ENCODE data around the gene HSDL2.

Gene HSDL2

DNA sequence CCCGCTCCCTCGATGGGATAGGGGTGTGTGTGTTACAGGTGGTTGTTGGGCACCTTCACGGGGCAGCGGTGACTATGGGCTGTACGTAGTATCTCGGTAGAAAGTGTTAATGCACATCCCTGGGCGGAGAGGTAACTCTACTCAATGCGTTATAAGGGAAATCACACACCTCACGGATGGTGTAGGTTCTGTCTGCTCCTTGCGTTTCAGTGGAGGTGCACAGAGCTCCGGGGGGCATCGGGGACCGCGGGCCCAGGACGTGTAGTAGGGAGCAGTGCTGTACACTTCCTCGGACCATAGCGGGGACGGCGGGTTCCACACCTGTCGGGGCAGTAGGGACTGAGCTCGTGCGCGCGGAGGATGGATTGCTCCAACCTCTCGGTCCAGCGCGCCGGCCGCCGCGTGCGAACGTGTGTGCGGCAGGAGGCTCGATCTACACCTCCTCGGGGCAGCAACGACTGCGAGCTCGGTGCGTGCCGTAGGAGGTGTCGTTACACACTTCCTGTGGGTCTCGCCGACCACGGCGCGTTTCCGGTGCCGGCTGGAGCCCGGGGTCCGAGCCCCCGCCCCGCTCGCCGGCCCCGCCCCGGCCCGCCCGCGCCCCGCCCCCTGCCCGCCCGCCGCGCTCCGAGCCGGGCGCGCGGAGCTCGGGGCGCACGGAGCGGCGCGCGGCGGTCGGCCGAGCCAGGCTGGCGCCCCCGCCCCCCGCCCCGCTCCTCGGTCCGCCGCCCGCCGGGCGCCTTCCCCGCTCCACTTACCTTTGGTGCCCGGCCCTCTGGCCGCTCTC lies 106.5 kb downstream of the HSDL2 start, which contains the start of gene KIAA1958:
KIAA1958 (plus strand) TSS at position 607 of the 787 bp plus-strand sequence. CDS start 87,254 bp downstream, outside the sequence.
- no peaks in the 10 kb centered on the region for H3K27me3 ChIP-seq
- H3K36me3 ChIP-seq, result no peaks in the 10 kb centered on the region
- H3K4me3 ChIP-seq (ENCODE audit: low read depth in 1 of 2, low read length in 1 of 2), result peak within 1 kb of the TSS; percentile 75 to 78
- H3K9me3 ChIP-seq, result no peaks in the 10 kb centered on the region
- TF ChIP-seq, protein P1, sequence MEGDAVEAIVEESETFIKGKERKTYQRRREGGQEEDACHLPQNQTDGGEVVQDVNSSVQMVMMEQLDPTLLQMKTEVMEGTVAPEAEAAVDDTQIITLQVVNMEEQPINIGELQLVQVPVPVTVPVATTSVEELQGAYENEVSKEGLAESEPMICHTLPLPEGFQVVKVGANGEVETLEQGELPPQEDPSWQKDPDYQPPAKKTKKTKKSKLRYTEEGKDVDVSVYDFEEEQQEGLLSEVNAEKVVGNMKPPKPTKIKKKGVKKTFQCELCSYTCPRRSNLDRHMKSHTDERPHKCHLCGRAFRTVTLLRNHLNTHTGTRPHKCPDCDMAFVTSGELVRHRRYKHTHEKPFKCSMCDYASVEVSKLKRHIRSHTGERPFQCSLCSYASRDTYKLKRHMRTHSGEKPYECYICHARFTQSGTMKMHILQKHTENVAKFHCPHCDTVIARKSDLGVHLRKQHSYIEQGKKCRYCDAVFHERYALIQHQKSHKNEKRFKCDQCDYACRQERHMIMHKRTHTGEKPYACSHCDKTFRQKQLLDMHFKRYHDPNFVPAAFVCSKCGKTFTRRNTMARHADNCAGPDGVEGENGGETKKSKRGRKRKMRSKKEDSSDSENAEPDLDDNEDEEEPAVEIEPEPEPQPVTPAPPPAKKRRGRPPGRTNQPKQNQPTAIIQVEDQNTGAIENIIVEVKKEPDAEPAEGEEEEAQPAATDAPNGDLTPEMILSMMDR (IDR thresholded peaks at IDR 0.05), result no peak
- H3K27ac ChIP-seq, result peak within 1 kb of the TSS; percentile 75
- peaks cover 16 to 19% of the 10 kb centered on the region in 2 experiments for H3K4me1 ChIP-seq (ENCODE audit: control insufficient read depth in 1 of 2, insufficient read depth in 1 of 2, low read depth in 1 of 2, low read length in 1 of 2)

DNA sequence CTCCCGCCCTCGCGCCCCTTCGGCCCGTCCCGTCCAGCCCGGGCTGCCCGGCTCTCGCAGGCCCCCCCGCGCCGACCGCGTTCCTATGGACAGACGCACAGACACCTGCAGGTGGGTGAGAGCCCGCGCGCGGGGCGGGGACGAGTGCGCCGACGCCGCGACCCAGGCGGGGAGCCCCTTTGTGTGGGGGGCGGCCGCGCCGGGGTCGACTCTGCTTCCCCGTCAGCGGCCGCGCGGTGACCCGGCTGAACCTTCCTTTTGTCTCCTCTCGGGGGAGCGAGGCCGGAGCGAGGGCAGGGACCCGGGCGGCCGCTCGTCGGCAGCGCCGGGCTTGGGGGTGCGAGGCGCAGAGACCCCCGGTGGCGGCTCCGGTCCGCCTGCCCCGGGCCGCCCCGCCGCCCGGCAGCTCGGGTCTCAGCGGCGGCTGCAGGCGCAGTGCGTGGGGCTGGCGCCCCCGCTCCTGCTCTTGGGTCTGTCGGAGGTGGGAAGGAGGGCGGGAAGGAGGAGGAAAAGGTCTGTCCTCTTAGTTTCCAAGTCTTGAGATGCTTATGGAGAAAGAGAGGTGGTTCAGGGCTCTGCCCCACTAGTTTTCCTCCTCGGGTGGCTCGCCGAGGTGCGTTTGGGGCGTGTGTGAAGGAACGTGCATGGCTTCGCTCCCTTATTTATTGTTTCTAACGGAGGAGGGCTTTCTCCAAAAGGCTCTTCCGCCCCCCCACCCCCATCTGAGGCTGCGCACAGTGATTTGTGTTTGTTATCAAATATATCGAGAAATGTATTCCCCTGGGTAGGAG lies 107.3 kb downstream of the HSDL2 start:
- H3K27me3 ChIP-seq, result no peaks in the 10 kb centered on the region
- H3K4me1 ChIP-seq (ENCODE audit: control insufficient read depth in 1 of 2, insufficient read depth in 1 of 2, low read depth in 1 of 2, low read length in 1 of 2), result peaks cover 22 to 27% of the 10 kb centered on the region in 2 experiments
- peak overlapping the region; percentile 75 to 78 for H3K4me3 ChIP-seq (ENCODE audit: low read depth in 1 of 2, low read length in 1 of 2)
- no peaks in the 10 kb centered on the region for H3K9me3 ChIP-seq
- TF ChIP-seq, protein P1 (IDR thresholded peaks at IDR 0.05), result peak; percentile 5
- no peaks in the 10 kb centered on the region for H3K36me3 ChIP-seq
- peak overlapping the region; percentile 75 for H3K27ac ChIP-seq

DNA sequence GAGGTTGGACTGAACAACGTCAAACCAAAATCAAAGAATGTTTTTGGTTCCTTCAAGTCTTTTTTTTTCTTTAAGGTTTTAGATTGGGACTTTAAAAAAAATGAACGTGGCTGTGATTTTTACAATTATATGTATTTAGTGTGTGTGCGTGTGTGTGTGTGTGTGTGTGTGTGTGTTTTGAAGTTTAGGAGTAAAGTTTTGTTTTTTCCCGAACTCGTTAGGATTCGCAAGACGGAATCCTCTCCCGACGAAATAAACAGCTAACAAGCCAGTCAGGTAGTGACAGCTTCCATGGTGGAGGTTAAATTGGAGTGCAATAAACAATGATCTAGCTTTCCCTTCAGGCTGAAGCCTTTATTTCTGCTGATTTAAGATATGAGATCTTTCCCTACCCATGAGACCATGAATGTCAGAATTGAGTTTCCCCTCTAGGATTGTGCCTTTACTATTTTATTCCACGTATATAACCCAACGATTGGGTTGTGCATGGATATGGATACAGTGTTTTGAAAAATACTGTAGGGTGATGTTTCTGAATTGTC lies 108.0 kb downstream of the HSDL2 start:
- Histone ChIP-seq H3K36me3 (no peaks in the 10 kb centered on the region), H3K9me3 (no peaks in the 10 kb centered on the region), H3K4me1 (ENCODE audit: control insufficient read depth in 1 of 2, insufficient read depth in 1 of 2, low read depth in 1 of 2, low read length in 1 of 2) (peaks cover 25 to 31% of the 10 kb centered on the region in 2 experiments), H3K27me3 (no peaks in the 10 kb centered on the region), H3K27ac (no peak overlapping the region), H3K4me3 (ENCODE audit: low read depth in 1 of 2, low read length in 1 of 2) (peak overlapping the region; percentile 75 to 78)
- TF ChIP-seq, protein P1 (IDR thresholded peaks at IDR 0.05), result no peak

DNA sequence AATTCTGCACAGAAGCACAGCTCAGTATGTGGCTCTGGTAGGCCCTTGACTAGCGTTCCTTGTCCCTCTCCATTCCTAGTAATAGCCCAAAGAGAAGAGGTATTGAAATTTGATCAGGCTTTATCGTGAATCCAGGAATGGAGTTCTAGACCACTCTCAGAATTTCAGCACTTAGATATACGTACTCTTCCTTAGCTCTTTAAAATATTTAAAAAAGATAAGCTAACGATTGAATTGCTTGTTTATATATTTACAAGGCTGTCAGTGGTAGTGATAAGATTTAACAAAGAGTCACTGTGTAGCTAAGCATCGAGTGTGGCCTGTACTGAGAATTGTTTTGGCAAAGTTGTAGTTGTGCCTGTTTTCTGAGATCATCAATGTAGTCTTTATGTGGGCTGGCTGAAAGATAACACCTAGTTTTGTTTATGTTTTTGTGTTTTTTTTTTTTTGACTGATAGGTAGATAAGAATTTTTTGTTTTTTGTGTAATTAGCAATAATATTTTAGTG lies 109.2 kb downstream of the HSDL2 start:
- Histone ChIP-seq H3K27me3 (no peaks in the 10 kb centered on the region), H3K4me3 (ENCODE audit: low read depth in 1 of 2, low read length in 1 of 2) (no peak overlapping the region), H3K4me1 (ENCODE audit: control insufficient read depth in 1 of 2, insufficient read depth in 1 of 2, low read depth in 1 of 2, low read length in 1 of 2) (peaks cover 25 to 31% of the 10 kb centered on the region in 2 experiments), H3K9me3 (no peaks in the 10 kb centered on the region), H3K27ac (no peak overlapping the region), H3K36me3 (no peaks in the 10 kb centered on the region)
- TF ChIP-seq, protein P1 (IDR thresholded peaks at IDR 0.05), result no peak

DNA sequence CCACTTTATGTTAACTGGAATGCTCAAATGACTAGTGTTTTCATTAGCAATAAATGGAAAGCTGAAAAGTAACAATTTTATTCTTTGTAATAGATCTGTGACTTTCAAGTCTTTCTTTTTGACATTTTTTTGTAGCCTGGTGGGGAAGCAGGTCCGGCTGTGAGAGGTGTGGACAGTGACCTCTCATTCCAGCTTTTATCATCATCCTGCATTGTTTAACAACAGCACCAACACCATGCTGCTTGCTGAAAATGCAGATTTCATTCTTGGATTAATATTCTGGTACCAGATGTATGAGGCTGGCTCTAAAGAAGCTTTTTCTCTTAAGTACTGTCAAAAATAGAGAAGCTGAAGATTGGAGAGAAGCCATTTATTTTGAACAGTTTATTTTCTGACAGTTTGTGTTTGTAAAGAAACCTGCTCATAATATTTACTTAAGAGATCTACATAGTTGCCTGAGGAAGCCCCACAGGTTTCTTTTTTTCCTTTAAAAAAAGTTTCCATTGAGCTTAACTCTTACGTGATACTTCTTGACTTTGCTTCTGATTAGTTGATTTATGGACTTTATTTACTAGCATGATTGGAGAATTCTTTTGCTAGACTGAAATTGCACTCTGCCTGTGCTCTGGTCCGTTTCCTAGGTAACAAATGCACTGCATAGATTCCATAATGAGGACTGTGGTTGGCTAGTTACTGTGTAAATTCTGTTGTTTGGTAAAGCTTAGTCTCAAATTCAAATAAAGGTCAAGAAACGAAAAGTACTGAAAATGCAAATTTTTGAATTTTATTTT lies 110.2 kb downstream of the HSDL2 start:
- H3K27ac ChIP-seq, result no peak overlapping the region
- TF ChIP-seq, protein P1 (IDR thresholded peaks at IDR 0.05), result no peak
- H3K36me3 ChIP-seq, result no peaks in the 10 kb centered on the region
- H3K4me3 ChIP-seq (ENCODE audit: low read depth in 1 of 2, low read length in 1 of 2), result no peak overlapping the region
- peaks cover 28 to 36% of the 10 kb centered on the region in 2 experiments for H3K4me1 ChIP-seq (ENCODE audit: control insufficient read depth in 1 of 2, insufficient read depth in 1 of 2, low read depth in 1 of 2, low read length in 1 of 2)
- no peaks in the 10 kb centered on the region for H3K9me3 ChIP-seq
- H3K27me3 ChIP-seq, result no peaks in the 10 kb centered on the region

Data from neutrophil (primary cell).